D721Med (cell line): ENCODE results near the gene KCNJ1.

Experiments
- DNase-seq: peaks from one replicate; pipeline ENCODE4 v3.0.0; 2011; ENCODE audit warnings: low spot score; ENCODE audit not compliant: insufficient read length
- FAIRE-seq: peaks from 2 replicates; lab custom pipeline; 2011; peaks lifted over from hg19 to GRCh38; lab: Jason Lieb, UNC
- CTCF ChIP-seq: IDR thresholded peaks from 2 replicates; pipeline ENCODE4 v1.5.1; 2012; ENCODE audit warnings: mild to moderate bottlenecking, control low read depth; ENCODE audit not compliant: insufficient read depth; ENCODE audit errors: missing control alignments

The KCNJ1 gene

GRCh38 chr11:128911239-128911638, 44.1 kb upstream of the KCNJ1 start:
- TF ChIP-seq CTCF = no peak
- no peak for DNase-seq
- FAIRE-seq = no peak

GRCh38 chr11:128910576-128910975, 43.5 kb upstream of the KCNJ1 start:
- TF ChIP-seq CTCF = no peak
- DNase-seq (no peak), FAIRE-seq (no peak)

DNA sequence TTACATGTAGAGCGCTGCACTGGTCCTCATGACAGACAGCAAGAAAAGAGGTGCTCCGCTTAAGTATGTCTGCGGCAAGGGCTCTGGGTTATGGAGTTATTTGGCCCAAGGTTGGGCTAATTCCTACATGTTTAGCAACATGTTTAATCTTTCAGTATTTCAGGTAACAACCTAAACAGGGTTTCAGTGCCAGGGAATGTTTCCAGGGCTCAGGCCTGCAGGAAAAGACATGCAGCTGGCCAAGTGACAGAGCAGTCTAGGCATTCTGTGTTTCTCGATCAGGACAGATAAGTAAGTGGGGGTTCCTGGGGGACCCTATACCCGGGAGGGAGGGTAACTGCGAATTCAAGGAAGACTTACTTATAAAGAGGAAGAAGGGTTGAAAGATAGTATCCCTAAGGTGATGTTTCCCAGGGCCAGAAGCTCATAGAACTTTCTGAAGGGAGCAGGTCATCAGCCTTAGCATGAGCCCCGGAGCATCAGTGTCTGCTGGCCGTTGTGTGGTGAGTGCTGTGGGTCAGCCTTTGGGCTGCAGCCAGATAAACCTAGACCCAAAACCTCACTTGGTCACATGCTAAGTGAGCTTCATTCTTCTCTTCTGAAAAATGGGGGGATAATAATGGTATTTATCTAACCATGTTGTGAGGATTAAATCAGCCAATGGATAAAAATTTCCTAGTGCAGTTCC, 42.5 kb upstream of the KCNJ1 start:
- no peak for TF ChIP-seq CTCF
- DNase-seq = no peak
- no peak for FAIRE-seq

GRCh38 chr11:128908391-128909246, 41.5 kb upstream of the KCNJ1 start:
- DNase-seq (no peak), FAIRE-seq (no peak)
- no peak for TF ChIP-seq CTCF

- DNase-seq (no peak), FAIRE-seq (no peak)
- TF ChIP-seq CTCF = no peak
These were observed 40.5 kb upstream of the KCNJ1 start for GRCh38 chr11:128907585-128907984.

GRCh38 chr11:128906185-128907050, 39.3 kb upstream of the KCNJ1 start:
- FAIRE-seq = no peak
- TF ChIP-seq CTCF = no peak
- DNase-seq = no peak
